Parathyroid adenoma (tissue), 2 donors: Measurements from ENCODE around the gene MNT.

Experiments used
- H2AFZ ChIP-seq: fragments of 300-600 bp; sonication (generic); one replicate; pipeline ENCODE4 v1.7.0; 2017; ENCODE audit warnings: antibody characterized with exemption, mild to moderate bottlenecking
- H3K27ac ChIP-seq: fragments of 300-600 bp; sonication (generic); one replicate; pipeline ENCODE4 v1.7.0; 2017
- H3K27me3 ChIP-seq: fragments of 300-600 bp; sonication (generic); one replicate; pipeline ENCODE4 v1.7.0; 2017; ENCODE audit warnings: low read length; ENCODE audit not compliant: control insufficient read depth, insufficient read depth
- H3K36me3 ChIP-seq: fragments of 300-600 bp; sonication (generic); one replicate; pipeline ENCODE4 v1.7.0; 2017; ENCODE audit warnings: low read length; ENCODE audit not compliant: control insufficient read depth, insufficient read depth
- H3K4me1 ChIP-seq: fragments of 300-600 bp; sonication (generic); one replicate; pipeline ENCODE4 v1.7.0; 2017; ENCODE audit warnings: control low read depth
- H3K4me2 ChIP-seq: fragments of 300-600 bp; sonication (generic); one replicate; pipeline ENCODE4 v1.7.0; 2017; ENCODE audit warnings: low read length
- H3K4me3 ChIP-seq: fragments of 300-600 bp; sonication (generic); one replicate; pipeline ENCODE4 v1.7.0; 2017; ENCODE audit warnings: low read depth, low read length
- H3K79me2 ChIP-seq: fragments of 300-600 bp; sonication (generic); one replicate; pipeline ENCODE4 v1.7.0; 2017; ENCODE audit warnings: control low read depth
- H3K9ac ChIP-seq: fragments of 300-600 bp; sonication (generic); one replicate; pipeline ENCODE4 v1.7.0; 2017; ENCODE audit warnings: mild to moderate bottlenecking
- H3K9me3 ChIP-seq: fragments of 300-600 bp; sonication (generic); one replicate; pipeline ENCODE4 v1.7.0; 2017; ENCODE audit warnings: low read length; ENCODE audit not compliant: control insufficient read depth
- TF ChIP-seq, protein P1 (sequence below): fragments of 300-600 bp; sonication (generic); IDR thresholded peaks from one replicate; pipeline ENCODE4 v1.7.0; 2017; ENCODE audit warnings: antibody characterized with exemption, mild to moderate bottlenecking
- donor health status: primary hyperparathyroidism.

Gene MNT

DNA sequence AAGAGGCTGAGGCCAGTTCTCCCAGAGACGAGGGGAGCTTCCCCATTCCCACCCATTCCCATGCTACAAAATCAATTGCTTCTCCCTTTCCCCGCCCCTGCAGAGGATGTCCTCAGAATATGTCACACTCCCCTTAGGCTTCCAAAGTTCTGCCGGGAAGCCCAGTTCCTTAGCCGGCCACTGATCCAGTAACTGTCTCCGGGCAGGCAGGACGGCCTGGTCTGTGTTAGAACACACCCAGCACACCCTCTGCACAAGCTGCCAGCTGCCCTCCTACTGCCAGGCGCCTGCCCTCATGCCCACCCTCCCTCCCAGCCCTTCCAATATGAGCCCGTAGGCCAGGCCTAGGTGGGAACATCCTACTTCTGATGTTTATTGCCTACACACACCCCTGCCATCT lies 32.5 kb downstream of the MNT start:
- Histone ChIP-seq H3K4me2 (no peak overlapping the region), H3K4me3 (no peak overlapping the region), H3K79me2 (no peaks in the 10 kb centered on the region), H3K36me3 (no peaks in the 10 kb centered on the region), H3K9me3 (no peaks in the 10 kb centered on the region), H3K9ac (no peak overlapping the region), H2AFZ (no peak overlapping the region), H3K4me1 (no peaks in the 10 kb centered on the region), H3K27me3 (no peaks in the 10 kb centered on the region), H3K27ac (no peak overlapping the region)
- TF ChIP-seq, protein P1, sequence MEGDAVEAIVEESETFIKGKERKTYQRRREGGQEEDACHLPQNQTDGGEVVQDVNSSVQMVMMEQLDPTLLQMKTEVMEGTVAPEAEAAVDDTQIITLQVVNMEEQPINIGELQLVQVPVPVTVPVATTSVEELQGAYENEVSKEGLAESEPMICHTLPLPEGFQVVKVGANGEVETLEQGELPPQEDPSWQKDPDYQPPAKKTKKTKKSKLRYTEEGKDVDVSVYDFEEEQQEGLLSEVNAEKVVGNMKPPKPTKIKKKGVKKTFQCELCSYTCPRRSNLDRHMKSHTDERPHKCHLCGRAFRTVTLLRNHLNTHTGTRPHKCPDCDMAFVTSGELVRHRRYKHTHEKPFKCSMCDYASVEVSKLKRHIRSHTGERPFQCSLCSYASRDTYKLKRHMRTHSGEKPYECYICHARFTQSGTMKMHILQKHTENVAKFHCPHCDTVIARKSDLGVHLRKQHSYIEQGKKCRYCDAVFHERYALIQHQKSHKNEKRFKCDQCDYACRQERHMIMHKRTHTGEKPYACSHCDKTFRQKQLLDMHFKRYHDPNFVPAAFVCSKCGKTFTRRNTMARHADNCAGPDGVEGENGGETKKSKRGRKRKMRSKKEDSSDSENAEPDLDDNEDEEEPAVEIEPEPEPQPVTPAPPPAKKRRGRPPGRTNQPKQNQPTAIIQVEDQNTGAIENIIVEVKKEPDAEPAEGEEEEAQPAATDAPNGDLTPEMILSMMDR, result no peak

DNA sequence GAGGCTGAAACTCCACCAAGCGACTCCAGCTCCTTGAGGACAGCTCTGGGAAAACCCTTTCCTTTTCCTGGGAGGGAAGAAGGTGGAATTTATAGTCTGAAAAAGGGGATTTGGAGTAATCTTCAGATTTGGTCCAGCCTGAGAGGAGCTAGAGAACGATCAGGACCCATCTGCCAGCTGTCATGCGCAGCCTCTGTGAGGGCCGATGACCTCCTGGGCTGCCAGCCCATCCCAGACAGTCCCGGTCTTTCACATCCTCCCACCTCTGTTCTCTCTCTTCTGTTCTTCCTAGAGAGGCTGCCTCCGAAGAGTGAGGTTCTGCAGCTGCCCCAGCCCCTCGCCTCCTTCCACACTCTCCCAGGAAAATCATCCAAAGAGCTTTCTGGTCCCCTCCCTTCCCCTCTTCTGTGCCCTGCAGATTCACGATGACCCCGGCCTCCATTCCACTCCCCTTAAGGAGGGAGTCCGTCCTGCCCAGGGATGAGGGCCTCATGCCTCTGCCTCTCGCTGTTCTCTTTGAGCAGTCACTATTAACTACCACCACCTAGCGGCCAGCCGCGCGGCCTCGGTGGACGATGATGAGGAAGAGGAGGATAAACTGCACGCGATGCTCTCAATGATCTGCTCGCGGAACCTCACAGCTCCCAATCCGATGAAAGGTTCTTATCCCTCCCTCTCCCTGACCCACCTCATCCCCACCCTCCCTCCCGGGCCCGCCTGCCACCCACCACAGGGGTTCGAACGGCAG lies 33.9 kb downstream of the MNT start:
- H3K9me3 ChIP-seq, result no peaks in the 10 kb centered on the region

DNA sequence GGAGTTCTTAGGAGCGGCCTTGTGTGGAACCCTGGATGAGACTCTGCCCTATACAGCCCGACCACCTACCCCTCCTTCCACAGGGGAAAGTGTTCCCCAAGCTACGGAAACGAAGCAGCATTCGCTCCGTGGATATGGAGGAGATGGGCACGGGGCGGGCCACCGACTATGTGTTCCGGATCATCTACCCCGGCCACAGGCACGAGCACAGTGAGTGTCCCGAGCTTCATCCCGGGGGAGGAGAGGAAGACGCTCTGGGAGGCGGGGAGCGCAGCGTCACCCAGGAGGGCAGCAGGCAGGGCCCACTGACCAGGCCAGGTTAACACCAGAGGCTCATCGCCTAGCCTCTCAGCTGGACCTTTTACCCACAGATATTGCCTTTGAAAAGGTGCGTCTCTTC lies 35.7 kb downstream of the MNT start:
- no peak overlapping the region for H2AFZ ChIP-seq
- TF ChIP-seq, protein P1, result no peak
- H3K4me3 ChIP-seq, result no peak overlapping the region
- H3K9me3 ChIP-seq, result no peaks in the 10 kb centered on the region
- no peak overlapping the region for H3K4me2 ChIP-seq
- no peaks in the 10 kb centered on the region for H3K79me2 ChIP-seq
- no peak overlapping the region for H3K9ac ChIP-seq
- H3K4me1 ChIP-seq, result no peaks in the 10 kb centered on the region
- H3K27ac ChIP-seq, result no peak overlapping the region
- H3K27me3 ChIP-seq, result no peaks in the 10 kb centered on the region
- no peaks in the 10 kb centered on the region for H3K36me3 ChIP-seq

More for the DNA sequence above, 33.9 kb downstream of the MNT start:
- no peak overlapping the region for H3K27ac ChIP-seq
- H3K4me2 ChIP-seq, result no peak overlapping the region
- H3K36me3 ChIP-seq, result no peaks in the 10 kb centered on the region
- no peak overlapping the region for H3K4me3 ChIP-seq
- TF ChIP-seq, protein P1, result no peak
- H3K27me3 ChIP-seq, result no peaks in the 10 kb centered on the region
- no peak overlapping the region for H2AFZ ChIP-seq
- no peaks in the 10 kb centered on the region for H3K79me2 ChIP-seq
- H3K4me1 ChIP-seq, result no peaks in the 10 kb centered on the region
- no peak overlapping the region for H3K9ac ChIP-seq

DNA sequence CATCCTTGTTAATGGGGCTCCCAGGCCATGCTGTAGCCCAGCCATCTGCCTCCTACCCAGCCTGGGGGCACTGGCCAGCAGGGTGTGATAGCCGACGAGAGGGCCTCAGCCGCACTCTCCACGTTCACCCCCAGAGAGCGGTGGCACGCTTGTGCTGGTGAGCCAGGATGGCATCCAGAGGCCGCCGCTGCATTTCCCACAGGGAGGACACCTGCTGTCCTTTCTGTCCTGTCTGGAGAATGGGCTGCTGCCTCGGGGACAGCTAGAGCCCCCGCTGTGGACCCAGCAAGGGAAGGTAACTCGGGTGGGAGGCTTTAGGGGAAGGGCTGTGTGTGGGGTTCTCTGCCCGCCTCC lies 36.1 kb downstream of the MNT start:
- Histone ChIP-seq H3K4me3 (no peak overlapping the region), H2AFZ (no peak overlapping the region), H3K4me2 (no peak overlapping the region), H3K9ac (no peak overlapping the region), H3K79me2 (no peaks in the 10 kb centered on the region), H3K4me1 (no peaks in the 10 kb centered on the region), H3K9me3 (no peaks in the 10 kb centered on the region), H3K27ac (no peak overlapping the region), H3K27me3 (no peaks in the 10 kb centered on the region), H3K36me3 (no peaks in the 10 kb centered on the region)
- TF ChIP-seq, protein P1, result no peak
